ENCODE measurements around the gene MSH3.
A peak's percentile ranks its signal among the peaks of the same experiment; 100 is the strongest.
"Not testable (repeated sequence)": the region's sequence is repeated elsewhere in the genome, so short reads cannot be mapped to it uniquely, and the experiment has no call there.

Gene MSH3

GRCh38 chr5:80854583-80854982, 200.1 kb downstream of the MSH3 start:
- DNase-seq (ENCODE audit: low spot score) = no peak

DNA sequence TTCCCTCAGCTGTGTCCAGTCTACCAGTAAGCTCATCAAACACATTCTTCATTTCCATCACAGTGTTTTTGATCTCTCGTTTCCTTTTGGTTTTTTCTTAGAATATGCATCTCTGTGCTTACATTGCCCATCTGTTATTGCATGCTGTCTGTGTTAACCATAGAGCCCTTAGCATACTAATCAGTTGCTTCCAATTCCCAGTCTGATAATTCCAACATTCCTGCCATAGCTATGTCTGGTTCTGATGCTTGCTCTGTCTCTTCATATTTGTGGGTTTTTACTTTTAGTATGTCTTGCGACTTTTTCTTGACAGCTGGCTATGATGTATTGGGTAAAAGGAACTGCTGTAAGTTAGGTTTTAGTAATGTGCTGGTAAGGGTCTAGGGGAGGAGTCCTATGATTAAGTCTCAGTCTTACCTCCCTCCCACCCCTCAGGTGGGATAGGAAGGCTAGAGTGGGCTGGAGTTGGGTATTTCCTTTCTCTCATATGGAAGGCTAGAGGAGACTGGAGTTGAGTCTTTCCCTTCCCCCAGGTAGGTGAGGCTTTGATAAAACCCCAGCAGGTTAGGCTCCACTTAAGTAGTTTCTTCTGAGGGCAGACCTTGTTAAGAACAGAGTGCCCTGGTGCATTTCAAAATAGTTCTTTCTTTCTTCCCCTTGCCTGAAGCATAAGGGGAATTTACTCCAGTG, 206.6 kb downstream of the MSH3 start:
- DNase-seq (ENCODE audit: low spot score) = no peak

DNA sequence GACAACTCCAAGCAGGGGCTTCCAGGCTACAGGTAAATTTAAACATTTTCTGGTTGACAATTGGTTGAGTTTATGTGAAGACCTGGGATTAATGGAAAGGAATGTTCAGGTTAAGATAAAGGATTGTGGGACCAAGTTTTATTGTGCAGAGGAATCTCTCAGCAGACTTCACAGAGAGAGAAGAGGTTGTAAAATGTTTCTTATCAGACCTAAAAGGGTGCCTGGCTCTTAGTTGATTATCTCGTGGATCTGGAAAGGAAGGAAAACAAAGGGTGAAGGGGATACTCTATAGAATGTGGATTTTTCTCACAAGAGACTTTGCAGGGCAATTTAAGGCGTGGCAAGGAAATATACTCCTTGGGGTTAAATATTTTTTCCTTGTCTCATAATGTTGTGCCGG, 209.3 kb downstream of the MSH3 start:
- peak; percentile 46 for DNase-seq (ENCODE audit: low spot score)

- DNase-seq (ENCODE audit: low spot score) = no peak
Measured at GRCh38 chr5:80864109-80864508, 209.7 kb downstream of the MSH3 start.

DNA sequence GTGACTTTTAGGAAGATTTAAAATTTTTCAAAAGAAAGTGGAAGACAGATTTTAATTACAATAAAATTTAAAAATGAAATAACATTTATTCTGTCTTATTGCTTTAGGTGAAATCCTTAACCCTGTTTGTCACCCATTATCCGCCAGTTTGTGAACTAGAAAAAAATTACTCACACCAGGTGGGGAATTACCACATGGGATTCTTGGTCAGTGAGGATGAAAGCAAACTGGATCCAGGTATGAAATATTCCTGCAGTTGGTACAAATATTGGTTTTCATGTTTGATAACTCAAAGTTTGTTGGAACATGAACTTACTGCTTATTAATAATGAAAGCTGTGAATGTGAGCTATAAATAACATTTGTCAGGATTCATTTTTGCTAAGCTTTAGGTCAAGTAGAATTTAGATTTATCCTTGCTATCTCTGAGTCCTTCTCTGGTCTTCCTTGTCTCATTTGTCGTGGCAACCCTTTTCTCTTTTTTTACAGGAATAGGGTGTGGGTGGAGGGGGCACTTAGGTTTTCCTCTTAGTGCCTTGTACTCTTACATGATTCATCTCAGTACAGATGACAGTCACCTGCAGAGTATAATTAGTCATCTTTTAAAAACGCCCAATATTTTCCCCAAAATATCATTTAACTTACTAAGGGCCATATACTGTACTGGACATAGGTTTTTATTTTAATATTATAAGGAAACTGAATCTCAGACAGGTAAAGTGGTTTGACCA, 210.4 kb downstream of the MSH3 start:
- no peak for DNase-seq (ENCODE audit: low spot score)

DNA sequence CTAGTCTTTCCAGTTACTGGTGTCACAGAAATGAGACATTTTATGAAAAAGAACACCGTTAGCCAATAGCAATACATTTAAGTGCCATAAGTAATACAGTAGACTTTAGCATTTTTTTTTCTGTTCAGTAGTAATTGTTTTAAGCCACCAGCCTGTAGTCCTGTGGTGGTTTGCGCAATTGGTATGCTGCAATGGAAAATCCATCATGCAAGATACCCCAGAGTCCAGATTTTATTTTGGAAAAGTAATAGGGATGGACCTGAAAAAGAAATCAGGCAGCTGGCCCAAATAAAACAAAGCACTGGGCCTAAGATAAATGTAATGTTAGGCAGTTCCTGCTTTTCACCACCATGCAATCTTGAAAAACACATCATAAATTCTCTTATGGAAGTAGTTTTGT, 211.1 kb downstream of the MSH3 start:
- no peak for DNase-seq (ENCODE audit: low spot score)

DNA sequence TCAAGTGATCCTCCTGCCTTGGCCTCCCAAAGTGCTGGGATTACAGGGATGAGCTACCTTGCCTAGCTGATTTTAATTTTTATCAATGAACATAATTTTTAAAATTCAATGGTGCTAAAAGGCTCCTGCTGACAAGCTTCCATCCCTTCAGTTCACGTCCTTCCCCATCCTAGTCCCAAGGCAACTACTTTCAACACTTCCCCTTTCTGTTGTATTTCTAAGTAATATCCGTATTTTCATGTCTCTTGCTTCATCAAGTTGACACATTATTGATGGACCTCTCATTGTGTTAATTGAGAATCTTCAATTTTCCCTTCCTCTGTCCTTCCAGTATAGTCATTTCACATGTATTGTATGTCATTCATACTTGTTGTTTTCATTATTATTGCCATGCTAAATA, 211.9 kb downstream of the MSH3 start:
- no peak for DNase-seq (ENCODE audit: low spot score)

- DNase-seq (ENCODE audit: low spot score) = no peak
Measured at GRCh38 chr5:80867233-80867632, 212.8 kb downstream of the MSH3 start.

DNA sequence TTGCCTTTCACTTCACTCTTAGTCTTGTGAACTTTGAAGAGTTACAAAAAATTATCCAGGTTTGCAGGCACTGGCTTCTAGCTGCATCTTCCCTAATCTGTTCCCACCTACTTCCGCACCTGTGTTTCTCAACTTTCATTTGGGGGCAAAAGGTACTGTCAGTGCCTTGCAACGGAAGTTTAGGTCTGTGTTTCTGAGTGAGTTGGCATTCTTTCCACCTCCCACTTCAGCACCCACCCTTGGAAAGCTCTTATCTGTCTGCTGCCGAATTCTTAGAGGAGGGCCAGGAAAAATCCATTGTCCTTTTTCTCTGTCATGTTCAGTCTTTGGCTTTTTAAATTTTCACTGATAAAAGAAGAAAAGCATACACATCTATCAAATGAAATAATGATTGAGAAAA, 216.0 kb downstream of the MSH3 start:
- no peak for DNase-seq (ENCODE audit: low spot score)

DNA sequence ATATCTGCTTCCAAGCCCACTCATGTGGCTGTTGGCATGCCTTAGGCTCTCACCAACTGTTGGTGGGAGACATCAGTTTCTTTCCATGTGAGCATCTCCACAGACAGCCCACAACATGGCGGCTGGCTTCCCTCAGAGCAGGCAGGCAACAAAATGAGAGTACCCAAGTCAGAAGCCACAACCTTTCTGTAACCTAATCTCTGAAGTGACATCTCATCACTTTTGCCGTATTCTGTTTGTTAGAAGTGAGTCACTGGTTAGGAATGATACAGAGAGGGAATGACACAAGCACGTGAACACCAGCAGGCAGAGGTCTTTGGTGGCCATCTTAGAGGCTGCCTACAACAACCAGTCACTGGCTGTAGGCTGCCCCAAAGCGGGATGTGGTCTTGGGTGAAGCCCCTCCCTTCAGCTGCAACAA, 217.1 kb downstream of the MSH3 start:
- DNase-seq (ENCODE audit: low spot score) = no peak

DNA sequence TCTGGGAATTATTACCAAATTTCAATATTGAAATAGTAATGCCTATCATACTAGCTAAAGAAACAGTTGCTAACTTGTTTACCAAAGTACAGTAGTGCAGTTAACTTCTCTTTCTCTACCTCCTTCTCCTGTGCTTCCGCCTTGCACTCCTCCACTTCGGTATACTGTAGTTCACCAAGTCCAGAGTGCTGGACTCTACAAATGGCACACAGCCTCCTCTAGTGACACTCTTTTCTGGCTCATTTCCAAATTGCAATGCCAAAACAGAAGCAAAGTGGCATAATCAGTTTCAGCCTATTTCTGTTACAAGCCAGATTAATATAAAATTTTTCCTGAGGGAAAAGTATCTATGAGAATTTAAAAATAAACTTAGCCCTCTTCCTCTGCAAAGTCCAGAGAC, 219.7 kb downstream of the MSH3 start:
- DNase-seq (ENCODE audit: low spot score) = no peak

GRCh38 chr5:80877592-80877991, 223.1 kb downstream of the MSH3 start:
- no peak for DNase-seq (ENCODE audit: low spot score)

DNA sequence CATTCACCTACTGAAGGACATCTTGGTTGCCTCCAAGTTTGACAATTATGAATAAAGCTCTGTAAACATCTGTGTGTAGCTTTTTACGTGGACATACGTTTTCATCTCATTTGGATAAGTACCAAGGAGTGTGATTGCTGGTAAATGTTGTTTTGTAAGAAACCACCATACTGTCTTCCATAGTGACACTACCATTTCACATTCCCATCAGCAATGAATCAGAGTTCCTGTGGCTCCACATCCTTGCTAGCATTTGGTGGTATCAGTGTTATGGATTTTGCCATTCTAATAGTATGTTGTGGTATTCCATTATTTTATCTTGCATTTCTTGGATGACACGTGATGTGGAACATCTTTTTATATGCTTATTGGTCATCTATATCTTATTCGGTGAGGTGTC, 227.3 kb downstream of the MSH3 start:
- no peak for DNase-seq (ENCODE audit: low spot score)

DNA sequence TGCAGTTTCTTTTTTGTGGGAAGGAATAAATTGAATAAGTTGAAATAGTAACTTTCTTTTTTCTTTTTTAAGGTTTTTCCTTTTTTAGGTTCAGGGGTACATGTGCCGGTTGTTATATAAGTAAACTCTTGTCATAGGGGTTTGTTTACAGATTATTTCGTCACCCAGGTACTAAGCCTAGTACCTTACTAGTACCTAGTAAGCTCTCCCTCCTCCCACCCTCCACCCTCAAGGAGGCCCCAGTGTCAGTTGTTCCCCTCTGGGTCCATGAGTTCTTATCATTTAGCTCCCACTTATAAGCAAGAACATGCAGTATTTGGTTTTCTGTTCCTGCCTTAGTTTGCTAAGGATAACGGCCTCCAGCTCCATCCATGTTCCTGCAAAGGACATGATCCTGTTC, 228.9 kb downstream of the MSH3 start:
- not testable (repeated sequence) for DNase-seq (ENCODE audit: low spot score)

DNA sequence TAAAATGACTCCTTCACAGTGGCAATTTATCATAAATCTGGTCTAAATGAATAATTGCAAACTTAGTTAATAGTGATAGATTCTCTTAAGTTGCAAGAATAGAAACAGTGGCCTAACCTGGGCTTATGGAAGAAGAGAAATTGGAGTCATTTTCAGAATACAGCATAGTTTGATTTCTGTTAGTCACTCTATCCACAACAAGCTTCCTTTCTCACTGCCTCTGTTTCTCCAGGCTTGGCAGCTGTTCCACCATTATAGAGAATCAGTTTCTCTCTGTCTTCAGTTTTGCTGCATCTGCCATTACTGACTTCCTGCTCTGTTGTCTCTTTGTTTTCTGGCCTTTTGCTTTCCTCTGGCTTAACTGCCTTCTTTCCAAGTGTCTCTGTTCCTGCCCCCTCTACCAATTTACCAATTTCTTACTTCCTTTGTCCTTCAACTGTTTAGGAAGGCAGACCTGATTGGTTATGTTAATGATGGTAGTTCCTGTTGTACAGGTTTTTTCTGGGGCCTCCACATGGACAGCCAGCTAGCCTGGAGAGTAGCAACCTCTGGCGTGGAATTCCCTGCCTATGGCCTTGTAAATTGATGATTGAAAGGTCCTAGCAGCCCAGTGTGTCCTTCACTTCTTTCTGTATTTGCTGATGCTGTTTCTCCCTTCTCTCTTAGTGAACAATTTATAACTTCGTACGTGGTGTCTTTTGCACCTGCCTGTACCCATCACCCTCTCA, 229.8 kb downstream of the MSH3 start:
- no peak for DNase-seq (ENCODE audit: low spot score)

- peak; percentile 16 for DNase-seq (ENCODE audit: low spot score)
Measured at GRCh38 chr5:80884929-80885328, 230.5 kb downstream of the MSH3 start.

GRCh38 chr5:80885396-80886000, 231.0 kb downstream of the MSH3 start:
- peak; percentile 60 for DNase-seq (ENCODE audit: low spot score)

GRCh38 chr5:80894083-80894482, 239.6 kb downstream of the MSH3 start:
- DNase-seq (ENCODE audit: low spot score) = no peak

DNA sequence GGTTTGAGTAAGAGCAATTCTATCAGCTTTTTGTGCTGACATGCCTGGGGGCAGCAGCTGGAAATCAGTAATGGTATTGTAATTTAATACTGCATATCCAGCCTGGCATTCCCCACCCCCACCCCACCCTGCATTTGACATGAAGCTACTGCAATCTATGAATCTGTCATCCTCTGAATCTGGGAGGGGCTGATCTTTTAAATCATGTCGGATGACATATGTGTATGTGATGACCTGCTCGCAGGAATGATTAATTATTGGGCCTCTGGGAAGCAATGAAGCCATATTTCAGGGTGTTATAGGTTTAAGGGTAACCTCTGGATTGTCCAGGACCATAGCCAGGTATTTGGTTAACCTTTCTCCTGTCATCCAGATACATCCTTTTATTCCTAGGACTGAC, 241.1 kb downstream of the MSH3 start:
- DNase-seq (ENCODE audit: low spot score) = no peak

DNA sequence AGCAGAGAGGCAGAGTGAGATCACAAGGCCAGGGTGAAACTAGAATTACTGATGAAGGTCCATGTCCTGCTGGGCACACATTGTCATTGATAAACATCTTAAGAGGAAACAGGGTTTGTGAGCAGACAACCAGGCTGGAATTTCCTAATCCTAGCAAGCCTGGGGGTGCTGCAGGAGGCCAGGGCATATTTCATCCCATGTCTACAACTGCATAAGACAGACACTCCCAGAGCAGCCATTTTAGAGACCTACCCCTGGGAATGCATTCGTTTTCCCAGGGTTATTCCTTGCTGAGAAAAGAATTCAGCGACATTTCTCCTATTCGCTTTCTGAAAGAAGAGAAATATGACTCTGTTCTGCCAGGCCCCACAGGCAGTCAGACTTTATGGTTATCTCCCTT, 248.2 kb downstream of the MSH3 start:
- DNase-seq (ENCODE audit: low spot score) = not testable (repeated sequence)

- DNase-seq (ENCODE audit: low spot score) = no peak
Measured at GRCh38 chr5:80904533-80905187, 250.2 kb downstream of the MSH3 start.

DNA sequence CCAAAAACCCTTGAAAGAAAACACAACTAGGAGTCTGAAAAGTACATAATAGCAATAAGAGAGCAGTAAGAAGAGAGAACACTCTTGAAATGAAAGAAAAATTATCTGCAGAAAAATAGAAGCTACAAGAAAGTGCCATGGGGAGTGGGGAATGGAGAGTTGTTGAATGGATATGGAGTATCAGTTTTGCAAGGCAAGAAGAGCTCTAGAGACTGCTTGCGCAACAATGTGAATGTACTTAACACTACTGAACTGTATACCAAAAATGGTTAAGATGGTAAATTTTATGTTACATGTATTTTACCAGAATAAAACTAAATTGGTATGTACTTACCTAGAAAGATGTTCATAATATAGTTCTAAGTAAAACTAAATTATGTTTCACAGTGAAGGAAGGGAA, 251.0 kb downstream of the MSH3 start:
- no peak for DNase-seq (ENCODE audit: low spot score)
